Stimulated activated CD8-positive, alpha-beta memory T cell treated with anti-CD3 and anti-CD28 coated beads, Interleukin-7, amount 100 ng/mL, for 4 hours (primary cell): ENCODE measurements around the gene CARM1.
A peak's percentile ranks its signal among the peaks of the same experiment; 100 is the strongest.
"Not testable (repeated sequence)": the region's sequence is repeated elsewhere in the genome, so short reads cannot be mapped to it uniquely, and the experiment has no call there.

Experiments used
- DNase-seq, 2 donors: peaks; one replicate each; pipeline ENCODE4 v3.0.0-alpha.2; 2020; ENCODE audit warnings: low read depth in 2 of 2

Gene CARM1

GRCh38 chr19:10872546-10873107 lies 1.3 kb downstream of the CARM1 start:
- peak in 1 of 2 donors; percentile 38 for DNase-seq

- DNase-seq: no peak
Observed at GRCh38 chr19:10874024-10874423, 2.7 kb downstream of the CARM1 start.

- no peak for DNase-seq
Observed at GRCh38 chr19:10876459-10877240, 5.3 kb downstream of the CARM1 start.

- not testable (repeated sequence) for DNase-seq
Observed at GRCh38 chr19:10877608-10878007, 6.3 kb downstream of the CARM1 start.

- DNase-seq: no peak
Observed at GRCh38 chr19:10878253-10878652, 6.9 kb downstream of the CARM1 start.

- no peak for DNase-seq
Observed at GRCh38 chr19:10881403-10882107, 10.2 kb downstream of the CARM1 start.

- DNase-seq: no peak
Observed at GRCh38 chr19:10882108-10882457, 10.7 kb downstream of the CARM1 start.

- DNase-seq: no peak
Observed at GRCh38 chr19:10884274-10884673, 12.9 kb downstream of the CARM1 start.

GRCh38 chr19:10885201-10886169 lies 14.1 kb downstream of the CARM1 start:
- DNase-seq: no peak

- DNase-seq: no peak
Observed at GRCh38 chr19:10887616-10888367, 16.4 kb downstream of the CARM1 start.

GRCh38 chr19:10888421-10888866 lies 17.1 kb downstream of the CARM1 start:
- DNase-seq: no peak

GRCh38 chr19:10889880-10890279 lies 18.5 kb downstream of the CARM1 start:
- DNase-seq: no peak

- no peak for DNase-seq
Observed at GRCh38 chr19:10891405-10892086, 20.2 kb downstream of the CARM1 start.

GRCh38 chr19:10892256-10892655 lies 20.9 kb downstream of the CARM1 start:
- DNase-seq: no peak

- DNase-seq: no peak
Observed at GRCh38 chr19:10894911-10895213, 23.5 kb downstream of the CARM1 start.

GRCh38 chr19:10895363-10895762 lies 24.0 kb downstream of the CARM1 start:
- DNase-seq: no peak

- DNase-seq: no peak
Observed at GRCh38 chr19:10895920-10896319, 24.6 kb downstream of the CARM1 start.

- DNase-seq: no peak
Observed at GRCh38 chr19:10896851-10897526, 25.6 kb downstream of the CARM1 start.

- DNase-seq: no peak
Observed at GRCh38 chr19:10898633-10899032, 27.3 kb downstream of the CARM1 start.

GRCh38 chr19:10899151-10899653 lies 27.8 kb downstream of the CARM1 start:
- no peak for DNase-seq
